ENCODE measurements around the gene ERBB2. TPM values are rescaled to one million over a fixed set of nuclear protein-coding genes. Genes with fewer than 3 reads are reported as not detected.

ERBB2 gene
- total RNA-seq, 2 experiments from 2014 or later = 2.4 to 4.6 TPM

GRCh38 chr17:39755554-39756379, 55.9 kb downstream of the ERBB2 start:
- intact Hi-C loops (cut with DNase I, micrococcal nuclease) = loop anchor here (2.0 to 5.0 kb wide), 4 partner anchors 57 to 227 kb away; partner anchors contain the start of genes PSMD3 (in 2 of the 2) and IKZF3 (in 1 of the 2)
- Mint-ChIP-seq H3K4me3 (peak overlapping the region; percentile 81), H3K36me3 (ENCODE audit: low read depth) (peaks cover 11% of the 10 kb centered on the region), H3K9me3 (no peaks in the 10 kb centered on the region), H3K4me1 (ENCODE audit: low read depth) (peaks cover 63% of the 10 kb centered on the region), H3K27ac (peak overlapping the region; percentile 92), H3K27me3 (no peaks in the 10 kb centered on the region)
- Histone ChIP-seq H3K36me3 (ENCODE audit: insufficient read depth, low read length) (peaks cover 3% of the 10 kb centered on the region), H3K4me1 (ENCODE audit: insufficient read depth, low read length) (peaks cover 62% of the 10 kb centered on the region), H3K4me3 (ENCODE audit: low read length) (peak overlapping the region; percentile 71), H3K27me3 (ENCODE audit: control insufficient read depth in 1 of 2, insufficient read depth in 2 of 2, low read length in 2 of 2) (no peaks in the 10 kb centered on the region), H3K9me3 (ENCODE audit: control insufficient read depth in 1 of 2, insufficient read depth in 1 of 2, low read length in 2 of 2) (no peaks in the 10 kb centered on the region), H3K27ac (ENCODE audit: low read depth in 1 of 2, low read length in 2 of 2) (peak overlapping the region; percentile 95 to 97)
- ATAC-seq (ENCODE audit: poor library complexity) = peak; percentile 17
- ChIA-PET CTCF (interaction anchor here (1.1 to 6.4 kb wide), 9 partner anchors 14 to 133 kb away, joined by 4 to 52 read pairs (median 22); partner anchors contain the start of genes IKZF3 and MIEN1), POLR2A (interaction anchor here (0.5 to 5.0 kb wide), 28 partner anchors 14 to 355 kb away, joined by 3 to 52 read pairs (median 5); partner anchors contain the start of genes FBXL20, IKZF3, LRRC3C and MIEN1)
- peak; percentile 33 to 89 (median 54) for DNase-seq
- TF ChIP-seq CTCF (IDR thresholded peaks at IDR 0.05) = no peak

GRCh38 chr17:39756380-39757079, 56.7 kb downstream of the ERBB2 start:
- H3K36me3 Mint-ChIP-seq (ENCODE audit: low read depth) = peaks cover 16% of the 10 kb centered on the region
- intact Hi-C loops (cut with DNase I, micrococcal nuclease) = loop anchor here (5.0 kb wide), 2 partner anchors 56 to 226 kb away; partner anchors contain the start of gene PSMD3 (in 1 of the 2)
- peaks cover 62% of the 10 kb centered on the region for H3K4me1 ChIP-seq (ENCODE audit: insufficient read depth, low read length)
- H3K27me3 Mint-ChIP-seq = no peaks in the 10 kb centered on the region
- ChIA-PET CTCF (interaction anchor here (1.1 to 6.4 kb wide), 8 partner anchors 13 to 134 kb away, joined by 4 to 52 read pairs (median 28); partner anchors contain the start of genes IKZF3 and MIEN1), POLR2A (interaction anchor here (0.9 to 5.0 kb wide), 12 partner anchors 13 to 355 kb away, joined by 4 to 52 read pairs (median 26); partner anchors contain the start of genes FBXL20, IKZF3, LRRC3C and ORMDL3)
- H3K27ac ChIP-seq (ENCODE audit: low read depth in 1 of 2, low read length in 2 of 2) = peak overlapping the region; percentile 95 to 97
- H3K27ac Mint-ChIP-seq = peak overlapping the region; percentile 92
- no peaks in the 10 kb centered on the region for H3K9me3 ChIP-seq (ENCODE audit: control insufficient read depth in 1 of 2, insufficient read depth in 1 of 2, low read length in 2 of 2)
- H3K4me3 ChIP-seq (ENCODE audit: low read length) = no peak overlapping the region
- H3K36me3 ChIP-seq (ENCODE audit: insufficient read depth, low read length) = peaks cover 3% of the 10 kb centered on the region
- H3K9me3 Mint-ChIP-seq = no peaks in the 10 kb centered on the region
- TF ChIP-seq CTCF (IDR thresholded peaks at IDR 0.05) = no peak
- DNase-seq = peak in 1 of 14 experiments; percentile 12
- ATAC-seq (ENCODE audit: poor library complexity) = no peak
- no peaks in the 10 kb centered on the region for H3K27me3 ChIP-seq (ENCODE audit: control insufficient read depth in 1 of 2, insufficient read depth in 2 of 2, low read length in 2 of 2)
- H3K4me3 Mint-ChIP-seq = peak overlapping the region; percentile 81
- peaks cover 69% of the 10 kb centered on the region for H3K4me1 Mint-ChIP-seq (ENCODE audit: low read depth)

- Histone ChIP-seq H3K9me3 (ENCODE audit: control insufficient read depth in 1 of 2, insufficient read depth in 1 of 2, low read length in 2 of 2) (no peaks in the 10 kb centered on the region), H3K36me3 (ENCODE audit: insufficient read depth, low read length) (peaks cover 7% of the 10 kb centered on the region), H3K4me1 (ENCODE audit: insufficient read depth, low read length) (peaks cover 69% of the 10 kb centered on the region), H3K27me3 (ENCODE audit: control insufficient read depth in 1 of 2, insufficient read depth in 2 of 2, low read length in 2 of 2) (no peaks in the 10 kb centered on the region), H3K4me3 (ENCODE audit: low read length) (no peak overlapping the region), H3K27ac (ENCODE audit: low read depth in 1 of 2, low read length in 2 of 2) (peak overlapping the region; percentile 95 to 97)
- Mint-ChIP-seq H3K9me3 (no peaks in the 10 kb centered on the region), H3K4me1 (ENCODE audit: low read depth) (peaks cover 66% of the 10 kb centered on the region), H3K27ac (peak overlapping the region; percentile 92), H3K4me3 (peak overlapping the region; percentile 56), H3K36me3 (ENCODE audit: low read depth) (peaks cover 20% of the 10 kb centered on the region), H3K27me3 (no peaks in the 10 kb centered on the region)
- POLR2A ChIA-PET = interaction anchor here (0.9 to 5.0 kb wide), 6 partner anchors 13 to 169 kb away, joined by 4 to 46 read pairs (median 32); partner anchors contain the start of genes LRRC3C and ORMDL3
- DNase-seq = peak in 1 of 14 experiments; percentile 24
- TF ChIP-seq CTCF (IDR thresholded peaks at IDR 0.05) = no peak
- intact Hi-C loops (cut with DNase I, micrococcal nuclease) = loop anchor here (5.0 kb wide), 2 partner anchors 55 to 225 kb away; partner anchors contain the start of gene PSMD3 (in 1 of the 2)
- no peak for ATAC-seq (ENCODE audit: poor library complexity)
- CTCF ChIA-PET = interaction anchor here (2.7 to 6.4 kb wide), 5 partner anchors 12 to 106 kb away, joined by 10 to 52 read pairs (median 34); partner anchors contain the start of genes IKZF3 and MIEN1
These were observed 57.4 kb downstream of the ERBB2 start for GRCh38 chr17:39757176-39757662.

Measured in CD4-positive, alpha-beta T cell (primary cell).